ENCODE results near the gene PPP1R14D. TPM values are rescaled to one million over a fixed set of nuclear protein-coding genes. Genes with fewer than 3 reads are reported as not detected.

The PPP1R14D gene
- total RNA-seq, 1 experiment from 2014 or later, result not detected

DNA sequence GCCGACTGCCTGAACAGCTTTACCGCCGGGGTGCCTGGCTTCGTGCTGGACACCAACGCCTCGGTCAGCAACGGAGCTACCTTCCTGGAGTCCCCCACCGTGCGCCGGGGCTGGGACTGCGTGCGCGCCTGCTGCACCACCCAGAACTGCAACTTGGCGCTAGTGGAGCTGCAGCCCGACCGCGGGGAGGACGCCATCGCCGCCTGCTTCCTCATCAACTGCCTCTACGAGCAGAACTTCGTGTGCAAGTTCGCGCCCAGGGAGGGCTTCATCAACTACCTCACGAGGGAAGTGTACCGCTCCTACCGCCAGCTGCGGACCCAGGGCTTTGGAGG is 16.2 kb upstream of the PPP1R14D start:
- intact Hi-C loops (cut with micrococcal nuclease), result loop anchor here (2.0 kb wide), 1 partner anchor 58 kb away; no protein-coding TSS in a partner anchor
- Histone ChIP-seq H3K4me2 (ENCODE audit: low read length) (peak overlapping the region; percentile 99), H2AFZ (ENCODE audit: low read depth, low read length, poor library complexity, severe bottlenecking) (no peak overlapping the region), H3K9me2 (ENCODE audit: insufficient read depth) (no peaks in the 10 kb centered on the region), H3K79me2 (ENCODE audit: insufficient read depth, low read length) (peaks cover 57% of the 10 kb centered on the region), H3K4me3 (replicated peaks in 1 of 2; ENCODE audit: low read depth in 1 of 2, low read length in 2 of 2) (peak overlapping the region; percentile 79 to 95), H3K9me3 (ENCODE audit: control insufficient read depth in 1 of 2, insufficient read depth in 1 of 2, low read depth in 1 of 2, low read length in 2 of 2) (no peaks in the 10 kb centered on the region), H3K36me3 (ENCODE audit: control insufficient read depth in 1 of 2, insufficient read depth in 2 of 2, low read length in 2 of 2) (peaks cover 5 to 9% of the 10 kb centered on the region in 2 experiments; a peak in 3 of 4 replicates), H3K27me3 (ENCODE audit: insufficient read depth, low read length) (no peaks in the 10 kb centered on the region), H3K9ac (ENCODE audit: low read length) (peak overlapping the region; percentile 77), H3K4me1 (ENCODE audit: control insufficient read depth in 1 of 2, insufficient read depth in 2 of 2, low read length in 2 of 2) (peaks cover 37 to 50% of the 10 kb centered on the region in 2 experiments), H4K20me1 (ENCODE audit: insufficient read depth) (no peaks in the 10 kb centered on the region; the same call in 1 of the 2 replicates), H3K27ac (ENCODE audit: low read depth, low read length) (peak overlapping the region; percentile 93)
- TF ChIP-seq, protein P1, sequence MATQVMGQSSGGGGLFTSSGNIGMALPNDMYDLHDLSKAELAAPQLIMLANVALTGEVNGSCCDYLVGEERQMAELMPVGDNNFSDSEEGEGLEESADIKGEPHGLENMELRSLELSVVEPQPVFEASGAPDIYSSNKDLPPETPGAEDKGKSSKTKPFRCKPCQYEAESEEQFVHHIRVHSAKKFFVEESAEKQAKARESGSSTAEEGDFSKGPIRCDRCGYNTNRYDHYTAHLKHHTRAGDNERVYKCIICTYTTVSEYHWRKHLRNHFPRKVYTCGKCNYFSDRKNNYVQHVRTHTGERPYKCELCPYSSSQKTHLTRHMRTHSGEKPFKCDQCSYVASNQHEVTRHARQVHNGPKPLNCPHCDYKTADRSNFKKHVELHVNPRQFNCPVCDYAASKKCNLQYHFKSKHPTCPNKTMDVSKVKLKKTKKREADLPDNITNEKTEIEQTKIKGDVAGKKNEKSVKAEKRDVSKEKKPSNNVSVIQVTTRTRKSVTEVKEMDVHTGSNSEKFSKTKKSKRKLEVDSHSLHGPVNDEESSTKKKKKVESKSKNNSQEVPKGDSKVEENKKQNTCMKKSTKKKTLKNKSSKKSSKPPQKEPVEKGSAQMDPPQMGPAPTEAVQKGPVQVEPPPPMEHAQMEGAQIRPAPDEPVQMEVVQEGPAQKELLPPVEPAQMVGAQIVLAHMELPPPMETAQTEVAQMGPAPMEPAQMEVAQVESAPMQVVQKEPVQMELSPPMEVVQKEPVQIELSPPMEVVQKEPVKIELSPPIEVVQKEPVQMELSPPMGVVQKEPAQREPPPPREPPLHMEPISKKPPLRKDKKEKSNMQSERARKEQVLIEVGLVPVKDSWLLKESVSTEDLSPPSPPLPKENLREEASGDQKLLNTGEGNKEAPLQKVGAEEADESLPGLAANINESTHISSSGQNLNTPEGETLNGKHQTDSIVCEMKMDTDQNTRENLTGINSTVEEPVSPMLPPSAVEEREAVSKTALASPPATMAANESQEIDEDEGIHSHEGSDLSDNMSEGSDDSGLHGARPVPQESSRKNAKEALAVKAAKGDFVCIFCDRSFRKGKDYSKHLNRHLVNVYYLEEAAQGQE (IDR thresholded peaks at IDR 0.05; ENCODE audit: low read depth), result no peak
- no peak for TF ChIP-seq ZNF274 (IDR thresholded peaks at IDR 0.05; ENCODE audit: low read depth, low read length)
- TF ChIP-seq SRF (IDR thresholded peaks at IDR 0.05; ENCODE audit: low read depth), result no peak
- no peak for TF ChIP-seq FOSL1 (IDR thresholded peaks at IDR 0.05; ENCODE audit: low read depth)
- TF ChIP-seq EZH2 (IDR thresholded peaks at IDR 0.05), result no peak
- TF ChIP-seq MAX (IDR thresholded peaks at IDR 0.05), result no peak
- no peak for TF ChIP-seq SIN3A (IDR thresholded peaks at IDR 0.05; ENCODE audit: low read depth)
- TF ChIP-seq CTCF (IDR thresholded peaks at IDR 0.05 in 2 of 3, conservative IDR thresholded peaks at IDR 0.05 in 1 of 3; ENCODE audit: borderline replicate concordance in 1 of 3, insufficient read depth in 1 of 3, low read depth in 2 of 3, low read length in 2 of 3), result no peak
- no peak for TF ChIP-seq CEBPB (IDR thresholded peaks at IDR 0.05; ENCODE audit: low read depth)
- no peak for TF ChIP-seq POLR2A (IDR thresholded peaks at IDR 0.05; ENCODE audit: borderline replicate concordance, extremely low read depth, insufficient read depth, insufficient read length)
- TF ChIP-seq SP1 (IDR thresholded peaks at IDR 0.05; ENCODE audit: low read depth), result no peak
- TF ChIP-seq TCF7L2 (IDR thresholded peaks at IDR 0.05; ENCODE audit: borderline replicate concordance, extremely low read depth, insufficient read depth, insufficient read length), result no peak
- no peak for TF ChIP-seq EGR1 (IDR thresholded peaks at IDR 0.05; ENCODE audit: low read depth)
- TF ChIP-seq ZBTB33 (IDR thresholded peaks at IDR 0.05; ENCODE audit: extremely low read depth, insufficient replicate concordance, low read length), result no peak
- TF ChIP-seq ZFX (IDR thresholded peaks at IDR 0.05), result no peak
- TF ChIP-seq RAD21 (IDR thresholded peaks at IDR 0.05; ENCODE audit: low read depth), result no peak
- TF ChIP-seq JUND (IDR thresholded peaks at IDR 0.05), result no peak
- no peak for TF ChIP-seq ELF1 (IDR thresholded peaks at IDR 0.05; ENCODE audit: borderline replicate concordance, low read depth)
- TF ChIP-seq YY1 (IDR thresholded peaks at IDR 0.05; ENCODE audit: extremely low read depth, insufficient replicate concordance, low read depth, low read length), result no peak
- ChIA-PET RAD21 (ENCODE audit: low non-redundant PET in 1 of 2, low total read pairs in 2 of 2, uncharacterized antibody in 2 of 2, unreplicated experiment in 2 of 2) (no interaction called here), CTCF (interaction anchor here (0.6 to 5.2 kb wide), 4 partner anchors 13 to 51 kb away, joined by 3 to 61 read pairs (median 5); partner anchors contain the start of gene VPS18), POLR2A (interaction anchor here (1.4 kb wide), 1 partner anchor 10 kb away, joined by 10 read pairs; no protein-coding TSS in a partner anchor)
- DNase-seq (ENCODE audit: low read depth, low spot score) (no peak), ATAC-seq (no peak; the same call in 1 of the 2 replicates)
- BruUV-seq (replicated peaks), result no TSS peak

Data from HCT116 (cell line).